ENCODE results near the gene SEPTIN7. TPM values are rescaled to one million over a fixed set of nuclear protein-coding genes. Genes with fewer than 3 reads are reported as not detected.

The SEPTIN7 gene
- total and polyA plus RNA-seq, 2 of the 4 experiments (the other 2 are of a cell fraction): 150 to 239 TPM

GRCh38 chr7:35768346-35768745, 32.5 kb upstream of the SEPTIN7 start:
- BruUV-seq (replicated peaks): no TSS peak
- no peak overlapping the region for H2AK9ac ChIP-seq (replicated peaks; ENCODE audit: low read depth, low read length, poor library complexity)
- no peak overlapping the region for H3K18ac ChIP-seq (ENCODE audit: low read depth, low read length)
- H3K4ac ChIP-seq (ENCODE audit: low read depth, low read length): no peak overlapping the region
- no peak overlapping the region for H3K27ac ChIP-seq (ENCODE audit: insufficient read depth, low read length)
- no peak overlapping the region for H4K91ac ChIP-seq (ENCODE audit: insufficient read depth, low read depth, low read length)
- H3K79me1 ChIP-seq (ENCODE audit: low read depth in 1 of 2, low read length in 2 of 2): no peaks in the 10 kb centered on the region
- H3K56ac ChIP-seq (ENCODE audit: extremely low read depth, insufficient read depth, low read length): no peak overlapping the region
- dilution Hi-C loops (cut with HindIII; ENCODE audit: low sequenced_read_pairs, unreplicated experiment): no loop called here
- DNase-seq (no peak), ATAC-seq (ENCODE audit: low read depth) (no peak)
- no peak overlapping the region for H2AK5ac ChIP-seq (ENCODE audit: low read depth, low read length)
- no peaks in the 10 kb centered on the region for H3K36me3 ChIP-seq (ENCODE audit: control insufficient read depth, insufficient read depth, low read length)
- H2BK120ac ChIP-seq (ENCODE audit: low read depth, low read length): no peak overlapping the region
- no peak overlapping the region for H3K9ac ChIP-seq (ENCODE audit: low read depth, low read length)
- TF ChIP-seq RFX5 (IDR thresholded peaks at IDR 0.05; ENCODE audit: low read depth, low read length) (no peak), POLR2A (IDR thresholded peaks at IDR 0.05; ENCODE audit: low read depth, low read length) (no peak), CHD1 (IDR thresholded peaks at IDR 0.05; ENCODE audit: low read depth, low read length) (no peak), CEBPB (IDR thresholded peaks at IDR 0.05; ENCODE audit: low read depth, low read length) (no peak), MAZ (IDR thresholded peaks at IDR 0.05; ENCODE audit: borderline replicate concordance, low read depth, low read length) (no peak), NFE2L2 (IDR thresholded peaks at IDR 0.05; ENCODE audit: low read depth, low read length) (no peak), BHLHE40 (IDR thresholded peaks at IDR 0.05; ENCODE audit: low read depth, low read length) (no peak), SMC3 (IDR thresholded peaks at IDR 0.05; ENCODE audit: low read depth, low read length) (no peak), CTCF (conservative IDR thresholded peaks at IDR 0.05; ENCODE audit: low read depth, low read length) (no peak), RAD21 (IDR thresholded peaks at IDR 0.05; ENCODE audit: low read length) (no peak), MAFK (IDR thresholded peaks at IDR 0.05; ENCODE audit: low read depth, low read length) (no peak), FOS (IDR thresholded peaks at IDR 0.05; ENCODE audit: low read depth, low read length) (no peak), USF2 (IDR thresholded peaks at IDR 0.05; ENCODE audit: low read depth, low read length) (no peak), ELK1 (IDR thresholded peaks at IDR 0.05; ENCODE audit: borderline replicate concordance, low read depth, low read length) (no peak), MXI1 (IDR thresholded peaks at IDR 0.05; ENCODE audit: borderline replicate concordance, low read depth, low read length) (no peak), RCOR1 (IDR thresholded peaks at IDR 0.05; ENCODE audit: insufficient replicate concordance, low read length) (no peak)
- no peaks in the 10 kb centered on the region for H3K4me1 ChIP-seq (ENCODE audit: control insufficient read depth, insufficient read depth, low read length)
- H4K20me1 ChIP-seq (ENCODE audit: insufficient read depth, low read length): no peaks in the 10 kb centered on the region
- H3K9me1 ChIP-seq (ENCODE audit: insufficient read depth, low read length): no peaks in the 10 kb centered on the region
- in situ Hi-C loops (cut with MboI; ENCODE audit: low sequenced_read_pairs): no loop called here
- intact Hi-C loops (cut with micrococcal nuclease): no loop called here
- CTCF ChIA-PET: no interaction called here
- H2BK5ac ChIP-seq (ENCODE audit: low read depth, low read length, poor library complexity, severe bottlenecking): no peak overlapping the region
- H2BK15ac ChIP-seq (ENCODE audit: low read depth, low read length): no peak overlapping the region
- H4K5ac ChIP-seq (ENCODE audit: low read depth, low read length): no peak overlapping the region
- H2BK20ac ChIP-seq (ENCODE audit: low read depth, low read length): no peak overlapping the region
- no peaks in the 10 kb centered on the region for H3K27me3 ChIP-seq (ENCODE audit: control insufficient read depth, insufficient read depth, low read length)
- POLR2A ChIA-PET (ENCODE audit: unreplicated experiment): interaction anchor here (0.6 kb wide), 1 partner anchor 32 kb away, joined by 4 read pairs; the partner anchor contains the start of gene SEPTIN7
- WGBS, 2 experiments (ENCODE audit: extremely low coverage in 2 of 2, insufficient read length in 1 of 2): 96% methylated on average over 5 of the region's 20 CpGs; no CpG with 5 or more reads in 1 of the 2 experiments
- H3K23ac ChIP-seq (ENCODE audit: low read depth, low read length): no peak overlapping the region
- H4K8ac ChIP-seq (ENCODE audit: low read depth in 2 of 2, low read length in 2 of 2): no peak overlapping the region
- H3K9me3 ChIP-seq (ENCODE audit: control insufficient read depth, insufficient read depth, low read length): no peaks in the 10 kb centered on the region
- H3K4me3 ChIP-seq (ENCODE audit: insufficient read depth, low read depth, low read length): no peak overlapping the region
- H2AFZ ChIP-seq (replicated peaks; ENCODE audit: low read length, poor library complexity): no peak overlapping the region
- no peak overlapping the region for H3K14ac ChIP-seq (replicated peaks; ENCODE audit: low read depth, low read length)
- no peak overlapping the region for H3K4me2 ChIP-seq (ENCODE audit: low read depth, low read length)
